Pericardium fibroblast (primary cell): ENCODE results near the gene SLC6A8. TPM values are rescaled to one million over a fixed set of nuclear protein-coding genes. Genes with fewer than 3 reads are reported as not detected.

Experiments used
- total RNA-seq: library from RNA; depleted of rRNA; stranded (reverse); fragments of >200 nt; gene quantifications from 2 replicates; pipeline ENCODE4 v1.2.3, GENCODE V29; 2015

SLC6A8 gene
- total RNA-seq = 22.1 and 24.0 TPM in 2 replicates

GRCh38 chrX:153687121-153688039, at the start of gene SLC6A8:
TSS of gene SLC6A8 (plus strand) at chrX:153687926. CDS start at chrX:153688575, 649 bp downstream.

GRCh38 chrX:153646620-153647373, 40.9 kb upstream of the SLC6A8 start, which contains the start of gene DUSP9:
TSS of gene DUSP9 (plus strand) at chrX:153647203. CDS start at chrX:153647954, 751 bp downstream.

GRCh38 chrX:153673428-153674218, 14.1 kb upstream of the SLC6A8 start, which contains the start of gene PNCK:
TSS of gene PNCK (minus strand) at chrX:153673813. CDS start at chrX:153673076, 737 bp downstream.

GRCh38 chrX:153724252-153725038, 36.7 kb downstream of the SLC6A8 start, which contains the start of the genes ABCD1 and BCAP31:
TSS of gene ABCD1 (plus strand) at chrX:153724856. CDS start at chrX:153725267, 411 bp downstream.
TSS of gene BCAP31 (minus strand) at chrX:153724387. CDS start at chrX:153723244, 1,143 bp downstream.

Other genes with a start within 250 kb of the SLC6A8 start
- gene TREX2, start 241.9 kb upstream of the SLC6A8 start, total RNA-seq = 6.0 and 13.3 TPM in 2 replicates
- gene HAUS7, start 217.3 kb upstream of the SLC6A8 start, total RNA-seq = 5.2 and 19.1 TPM in 2 replicates
- 135 and 164 TPM in 2 replicates for gene BGN, start 192.9 kb upstream of the SLC6A8 start, total RNA-seq
- gene ATP2B3, start 170.3 kb upstream of the SLC6A8 start, total RNA-seq = not detected in 2 replicates
- 16.0 and 33.4 TPM in 2 replicates for gene CCNQ, start 88.8 kb upstream of the SLC6A8 start, total RNA-seq
- gene DUSP9, start 40.7 kb upstream of the SLC6A8 start, total RNA-seq = 0.93 TPM in 1 of 2 replicates, not detected in the other
- 0.09 and 0.35 TPM in 2 replicates for gene PNCK, start 14.1 kb upstream of the SLC6A8 start, total RNA-seq
- 79.2 and 110 TPM in 2 replicates for gene BCAP31, start 36.5 kb downstream of the SLC6A8 start, total RNA-seq
- 12.9 and 16.3 TPM in 2 replicates for gene ABCD1, start 36.9 kb downstream of the SLC6A8 start, total RNA-seq
- 1.6 and 7.5 TPM in 2 replicates for gene PLXNB3, start 76.3 kb downstream of the SLC6A8 start, total RNA-seq
- under 0.01 and 1.6 TPM in 2 replicates for gene SRPK3, start 93.1 kb downstream of the SLC6A8 start, total RNA-seq
- 80.7 and 86.6 TPM in 2 replicates for gene IDH3G, start 106.4 kb downstream of the SLC6A8 start, total RNA-seq
- gene SSR4, start 106.7 kb downstream of the SLC6A8 start, total RNA-seq = 256 and 443 TPM in 2 replicates
- gene PDZD4, start 142.6 kb downstream of the SLC6A8 start, total RNA-seq = 1.0 and 5.1 TPM in 2 replicates
- 0.34 and 0.47 TPM in 2 replicates for gene L1CAM, start 198.2 kb downstream of the SLC6A8 start, total RNA-seq
- 0.12 TPM in 1 of 2 replicates, not detected in the other for gene AVPR2, start 216.7 kb downstream of the SLC6A8 start, total RNA-seq
- gene ARHGAP4, start 238.3 kb downstream of the SLC6A8 start, total RNA-seq = 0.58 and 4.5 TPM in 2 replicates
- 89.0 and 90.2 TPM in 2 replicates for gene NAA10, start 247.1 kb downstream of the SLC6A8 start, total RNA-seq